Spleen (tissue), 7 donors: ENCODE results near the gene MTG1.

Experiments
- POLR2A ChIP-seq, 3 donors: fragments of 450-650 bp; IDR thresholded peaks; one replicate each; pipeline ENCODE4 v1.5.1; 2017; ENCODE audit warnings: antibody characterized with exemption in 3 of 3, mild to moderate bottlenecking in 1 of 3
- POLR2AphosphoS5 ChIP-seq, 3 donors: sonication (generic); formaldehyde crosslinking; IDR thresholded peaks; one replicate each; pipeline ENCODE4 v1.5.1; 2017; ENCODE audit warnings: antibody characterized with exemption in 3 of 3
- TF ChIP-seq, protein P1 (sequence below), 11 experiments: fragments of 200-600 bp in 7 of 11; fragments of 450-650 bp in 4 of 11; sonication (generic) in 4 of 11; IDR thresholded peaks in 8 of 11; conservative IDR thresholded peaks in 3 of 11; 1 replicate in 7 of 11; 2 replicates in 4 of 11; pipeline versions ENCODE4 v1.4.0 to v1.8.0; 2016 to 2021; ENCODE audit warnings: antibody characterized with exemption in 11 of 11, inconsistent platforms in 4 of 11, mild to moderate bottlenecking in 1 of 11
- donor health status: DM: no; HTN: no; CAD: no; lungs with moderate emphysema.
- donor health status: DM: no; HTN: no; CAD: no.
- donor health status: DM: no; HTN: no; CAD: no.

GRCh38 chr10:133362846-133363245 lies 31.1 kb upstream of the MTG1 start:
- TF ChIP-seq, protein P1, sequence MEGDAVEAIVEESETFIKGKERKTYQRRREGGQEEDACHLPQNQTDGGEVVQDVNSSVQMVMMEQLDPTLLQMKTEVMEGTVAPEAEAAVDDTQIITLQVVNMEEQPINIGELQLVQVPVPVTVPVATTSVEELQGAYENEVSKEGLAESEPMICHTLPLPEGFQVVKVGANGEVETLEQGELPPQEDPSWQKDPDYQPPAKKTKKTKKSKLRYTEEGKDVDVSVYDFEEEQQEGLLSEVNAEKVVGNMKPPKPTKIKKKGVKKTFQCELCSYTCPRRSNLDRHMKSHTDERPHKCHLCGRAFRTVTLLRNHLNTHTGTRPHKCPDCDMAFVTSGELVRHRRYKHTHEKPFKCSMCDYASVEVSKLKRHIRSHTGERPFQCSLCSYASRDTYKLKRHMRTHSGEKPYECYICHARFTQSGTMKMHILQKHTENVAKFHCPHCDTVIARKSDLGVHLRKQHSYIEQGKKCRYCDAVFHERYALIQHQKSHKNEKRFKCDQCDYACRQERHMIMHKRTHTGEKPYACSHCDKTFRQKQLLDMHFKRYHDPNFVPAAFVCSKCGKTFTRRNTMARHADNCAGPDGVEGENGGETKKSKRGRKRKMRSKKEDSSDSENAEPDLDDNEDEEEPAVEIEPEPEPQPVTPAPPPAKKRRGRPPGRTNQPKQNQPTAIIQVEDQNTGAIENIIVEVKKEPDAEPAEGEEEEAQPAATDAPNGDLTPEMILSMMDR (IDR thresholded peaks at IDR 0.05 in 8 of 11, conservative IDR thresholded peaks at IDR 0.05 in 3 of 11), result no peak
- no peak for TF ChIP-seq POLR2AphosphoS5 (IDR thresholded peaks at IDR 0.05)
- TF ChIP-seq POLR2A (IDR thresholded peaks at IDR 0.05), result no peak
